ENCODE measurements around the gene WDFY2.

The WDFY2 gene

DNA sequence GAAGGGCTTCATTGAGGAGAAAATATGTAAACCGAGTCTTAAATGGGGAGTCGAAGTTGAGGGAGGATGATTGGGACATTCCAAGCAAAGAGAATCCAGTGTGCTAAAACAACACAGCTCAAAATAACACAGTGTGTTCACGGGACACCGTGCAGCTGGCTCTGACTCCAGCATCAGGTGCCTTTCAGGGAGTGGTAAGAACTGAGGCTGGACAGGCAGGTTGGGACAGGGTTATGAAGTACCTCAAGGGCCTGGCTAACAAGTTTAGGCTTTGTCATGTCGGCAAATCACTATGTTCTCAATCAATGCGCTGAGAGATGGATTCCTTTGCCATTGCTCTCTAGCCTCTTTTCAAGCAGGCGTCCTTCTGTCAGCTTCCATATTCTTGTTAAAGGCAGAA, 27.5 kb upstream of the WDFY2 start:
- TF ChIP-seq, protein P1, sequence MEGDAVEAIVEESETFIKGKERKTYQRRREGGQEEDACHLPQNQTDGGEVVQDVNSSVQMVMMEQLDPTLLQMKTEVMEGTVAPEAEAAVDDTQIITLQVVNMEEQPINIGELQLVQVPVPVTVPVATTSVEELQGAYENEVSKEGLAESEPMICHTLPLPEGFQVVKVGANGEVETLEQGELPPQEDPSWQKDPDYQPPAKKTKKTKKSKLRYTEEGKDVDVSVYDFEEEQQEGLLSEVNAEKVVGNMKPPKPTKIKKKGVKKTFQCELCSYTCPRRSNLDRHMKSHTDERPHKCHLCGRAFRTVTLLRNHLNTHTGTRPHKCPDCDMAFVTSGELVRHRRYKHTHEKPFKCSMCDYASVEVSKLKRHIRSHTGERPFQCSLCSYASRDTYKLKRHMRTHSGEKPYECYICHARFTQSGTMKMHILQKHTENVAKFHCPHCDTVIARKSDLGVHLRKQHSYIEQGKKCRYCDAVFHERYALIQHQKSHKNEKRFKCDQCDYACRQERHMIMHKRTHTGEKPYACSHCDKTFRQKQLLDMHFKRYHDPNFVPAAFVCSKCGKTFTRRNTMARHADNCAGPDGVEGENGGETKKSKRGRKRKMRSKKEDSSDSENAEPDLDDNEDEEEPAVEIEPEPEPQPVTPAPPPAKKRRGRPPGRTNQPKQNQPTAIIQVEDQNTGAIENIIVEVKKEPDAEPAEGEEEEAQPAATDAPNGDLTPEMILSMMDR (conservative IDR thresholded peaks at IDR 0.05; ENCODE audit: low read length), result no peak
- no peak for DNase-seq (ENCODE audit: low read depth)
- no peak overlapping the region for H3K4me3 ChIP-seq (ENCODE audit: low read length)

DNA sequence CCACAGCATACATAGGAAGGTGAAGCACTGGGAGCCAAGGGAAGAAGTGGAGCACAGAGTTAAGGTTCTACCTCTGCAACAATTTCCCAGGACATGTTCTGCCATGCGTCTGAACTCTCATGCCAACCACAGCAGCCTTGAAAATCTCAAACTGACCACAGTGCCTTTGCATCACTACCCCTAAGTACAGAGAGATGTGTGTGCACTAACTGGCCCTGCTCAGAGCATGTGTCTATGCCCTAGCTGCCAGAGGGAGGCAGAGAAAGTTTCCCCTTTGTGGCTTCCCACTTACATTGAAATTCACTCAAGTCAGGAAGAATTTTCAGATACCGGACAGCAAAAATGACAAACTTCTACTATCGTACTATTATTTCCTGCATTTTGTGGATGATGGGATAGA, 26.8 kb upstream of the WDFY2 start:
- DNase-seq (ENCODE audit: low read depth), result no peak
- H3K4me3 ChIP-seq (ENCODE audit: low read length), result no peak overlapping the region
- TF ChIP-seq, protein P1 (conservative IDR thresholded peaks at IDR 0.05; ENCODE audit: low read length), result no peak

DNA sequence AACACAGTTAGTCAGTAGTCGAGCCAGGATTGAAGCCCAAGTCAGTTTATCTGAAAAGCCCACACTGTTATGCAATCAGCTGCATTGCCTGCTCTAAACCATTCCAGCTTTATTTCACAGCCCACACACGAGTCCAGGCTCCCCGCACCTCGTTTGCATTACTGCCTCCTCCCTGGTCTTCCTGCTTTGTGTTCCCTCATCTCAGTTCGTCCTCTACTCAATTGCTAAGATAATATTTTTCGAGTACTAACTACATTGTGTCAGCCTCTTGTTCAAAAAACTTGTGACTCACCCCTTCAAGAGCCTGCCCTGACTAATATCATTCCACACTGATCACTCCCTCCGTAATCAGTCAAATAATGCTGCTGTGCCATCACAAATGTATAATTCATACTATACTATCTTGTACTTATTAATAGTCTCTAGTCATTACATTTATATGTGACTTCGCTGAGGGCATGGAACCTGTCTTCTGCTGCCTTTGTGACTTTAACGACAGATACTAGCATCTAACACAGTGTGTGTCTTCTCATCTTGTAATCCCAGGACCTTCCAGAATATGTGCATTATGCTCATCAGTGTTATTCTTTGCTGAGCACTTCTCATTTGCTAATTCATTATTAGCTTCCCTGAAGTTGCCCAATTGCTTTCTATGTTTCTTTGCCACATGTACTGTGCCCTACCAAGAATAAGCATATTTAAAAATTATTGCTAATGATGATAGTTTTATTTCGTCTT, 26.2 kb upstream of the WDFY2 start:
- DNase-seq (ENCODE audit: low read depth), result peak; percentile 74
- H3K4me3 ChIP-seq (ENCODE audit: low read length), result peak overlapping the region; percentile 32
- TF ChIP-seq, protein P1 (conservative IDR thresholded peaks at IDR 0.05; ENCODE audit: low read length), result no peak

DNA sequence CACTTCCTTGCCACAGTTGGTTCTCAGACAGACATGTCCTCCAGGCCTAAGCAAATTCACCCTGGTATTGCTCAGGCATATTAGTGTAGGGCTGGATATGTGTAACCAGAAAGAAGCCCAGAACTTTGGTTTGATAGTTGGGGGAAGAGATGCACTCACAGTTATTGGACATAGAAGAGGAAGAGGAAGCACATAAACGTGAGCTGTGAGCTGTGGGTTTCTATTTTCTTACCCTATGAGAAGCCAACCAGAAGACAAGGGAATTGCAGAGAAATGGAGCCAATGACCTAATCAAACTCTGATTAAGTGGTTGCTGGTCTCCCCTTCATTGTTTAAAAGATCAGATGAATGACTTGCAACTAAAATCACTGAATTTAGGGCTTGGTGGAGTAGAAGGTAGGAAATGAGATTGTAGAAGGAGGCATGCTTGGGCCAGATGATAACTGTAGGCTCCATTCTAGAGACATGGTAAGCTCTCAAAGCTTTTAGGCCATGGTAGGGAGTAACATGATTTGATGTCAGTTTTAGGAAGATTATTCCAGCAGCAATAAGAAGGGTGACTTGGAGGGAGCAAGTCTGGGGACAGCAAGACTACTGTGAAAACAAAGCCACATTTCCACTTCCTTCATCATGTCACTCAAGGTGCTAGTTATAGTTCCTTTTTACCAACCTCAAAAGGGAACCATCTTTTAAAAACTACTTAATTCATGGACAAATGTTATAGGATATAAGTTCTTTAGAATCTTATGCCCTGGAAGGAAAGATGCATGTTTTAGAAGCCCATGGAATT, 24.1 kb upstream of the WDFY2 start:
- no peak for DNase-seq (ENCODE audit: low read depth)
- no peak overlapping the region for H3K4me3 ChIP-seq (ENCODE audit: low read length)
- TF ChIP-seq, protein P1 (conservative IDR thresholded peaks at IDR 0.05; ENCODE audit: low read length), result no peak

DNA sequence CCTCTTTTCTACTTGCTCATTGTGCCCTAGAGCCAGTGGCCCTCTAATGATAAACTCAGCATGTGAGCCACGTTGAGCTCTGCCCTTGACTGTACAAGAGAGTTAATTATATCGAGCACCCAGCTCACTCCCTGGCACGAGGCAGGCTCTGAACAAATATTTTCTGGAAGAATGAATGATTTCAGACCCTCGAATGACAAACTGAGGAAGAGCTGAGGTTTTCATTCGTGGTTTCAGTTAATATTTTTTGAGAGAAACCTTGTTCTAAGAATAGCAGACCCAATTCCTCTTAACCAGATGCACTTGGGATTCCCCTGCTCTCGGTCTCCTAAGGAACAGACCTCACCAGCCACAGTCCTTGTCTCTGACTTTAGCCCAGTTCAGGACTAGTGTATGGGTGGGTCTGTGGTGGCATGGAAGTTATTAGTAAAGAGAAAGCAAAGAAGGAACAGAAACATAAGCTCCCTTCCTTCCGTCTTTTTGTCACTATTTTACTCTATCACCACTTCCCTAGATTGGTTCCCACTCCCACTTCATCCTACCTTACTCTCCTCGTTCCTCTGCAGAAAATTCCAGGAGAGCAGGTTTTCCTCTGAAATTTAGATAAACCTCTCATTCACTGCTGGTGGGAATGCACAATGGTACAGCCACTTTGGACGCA, 22.1 kb upstream of the WDFY2 start:
- H3K4me3 ChIP-seq (ENCODE audit: low read length), result no peak overlapping the region
- TF ChIP-seq, protein P1 (conservative IDR thresholded peaks at IDR 0.05; ENCODE audit: low read length), result no peak
- no peak for DNase-seq (ENCODE audit: low read depth)

DNA sequence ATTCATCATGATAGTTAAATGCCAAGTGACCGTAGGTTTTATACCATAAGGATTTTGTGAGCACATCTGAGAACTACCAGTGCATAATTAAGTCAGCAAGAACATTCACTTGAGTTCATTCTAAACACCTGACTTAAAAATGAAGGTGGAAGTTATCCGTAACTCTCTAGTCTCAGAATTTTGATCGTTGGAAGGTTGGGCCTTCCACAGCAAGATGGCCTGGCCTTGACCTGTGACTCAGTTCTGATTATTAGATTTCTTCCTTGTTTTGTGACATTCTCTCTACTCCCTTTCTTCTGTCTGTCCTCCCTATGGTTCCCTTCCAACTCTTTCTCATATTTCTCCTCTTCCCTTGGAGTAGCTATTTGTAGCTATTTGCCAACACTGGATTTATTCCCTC, 20.0 kb upstream of the WDFY2 start:
- TF ChIP-seq, protein P1 (conservative IDR thresholded peaks at IDR 0.05; ENCODE audit: low read length), result no peak

More for the DNA sequence above, 20.0 kb upstream of the WDFY2 start:
- no peak overlapping the region for H3K4me3 ChIP-seq (ENCODE audit: low read length)
- DNase-seq (ENCODE audit: low read depth), result no peak

Measured in AG10803 (cell line).